ENCODE measurements around the gene GRM7. TPM values are rescaled to one million over a fixed set of nuclear protein-coding genes. Genes with fewer than 3 reads are reported as not detected.

GRM7 gene
- total RNA-seq, 1 donor from 2014 or later, result 0.34 TPM

DNA sequence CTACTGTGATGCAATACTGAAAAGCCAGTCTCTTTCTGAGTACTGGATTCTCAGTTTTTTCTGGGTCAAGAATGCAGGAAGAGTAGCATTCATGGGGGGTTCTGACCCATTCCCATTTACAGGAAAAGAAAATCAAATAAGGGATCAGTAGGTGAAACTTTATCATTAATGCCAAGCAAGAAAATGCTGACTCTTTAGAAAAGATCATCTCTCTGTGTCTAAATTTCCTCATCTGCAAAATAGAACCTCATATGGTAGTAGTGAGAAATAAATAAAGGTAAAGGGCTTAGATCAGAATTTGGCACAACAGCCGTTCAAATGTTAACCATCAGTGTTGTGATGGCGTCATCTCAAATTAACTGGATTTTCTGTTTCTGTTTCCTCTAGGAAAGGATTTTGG, 833.1 kb downstream of the GRM7 start:
- TF ChIP-seq, protein P1, sequence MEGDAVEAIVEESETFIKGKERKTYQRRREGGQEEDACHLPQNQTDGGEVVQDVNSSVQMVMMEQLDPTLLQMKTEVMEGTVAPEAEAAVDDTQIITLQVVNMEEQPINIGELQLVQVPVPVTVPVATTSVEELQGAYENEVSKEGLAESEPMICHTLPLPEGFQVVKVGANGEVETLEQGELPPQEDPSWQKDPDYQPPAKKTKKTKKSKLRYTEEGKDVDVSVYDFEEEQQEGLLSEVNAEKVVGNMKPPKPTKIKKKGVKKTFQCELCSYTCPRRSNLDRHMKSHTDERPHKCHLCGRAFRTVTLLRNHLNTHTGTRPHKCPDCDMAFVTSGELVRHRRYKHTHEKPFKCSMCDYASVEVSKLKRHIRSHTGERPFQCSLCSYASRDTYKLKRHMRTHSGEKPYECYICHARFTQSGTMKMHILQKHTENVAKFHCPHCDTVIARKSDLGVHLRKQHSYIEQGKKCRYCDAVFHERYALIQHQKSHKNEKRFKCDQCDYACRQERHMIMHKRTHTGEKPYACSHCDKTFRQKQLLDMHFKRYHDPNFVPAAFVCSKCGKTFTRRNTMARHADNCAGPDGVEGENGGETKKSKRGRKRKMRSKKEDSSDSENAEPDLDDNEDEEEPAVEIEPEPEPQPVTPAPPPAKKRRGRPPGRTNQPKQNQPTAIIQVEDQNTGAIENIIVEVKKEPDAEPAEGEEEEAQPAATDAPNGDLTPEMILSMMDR (IDR thresholded peaks at IDR 0.05; ENCODE audit: unreplicated experiment), result no peak
- no peaks in the 10 kb centered on the region for H3K36me3 Mint-ChIP-seq (ENCODE audit: insufficient read depth)
- H3K4me1 Mint-ChIP-seq (ENCODE audit: low read depth), result peaks cover 11% of the 10 kb centered on the region
- H3K27ac Mint-ChIP-seq, result no peak overlapping the region
- H3K9me3 Mint-ChIP-seq (ENCODE audit: low read depth), result no peaks in the 10 kb centered on the region
- no peak overlapping the region for H3K4me3 Mint-ChIP-seq (ENCODE audit: low read depth)
- no peak for DNase-seq (ENCODE audit: low spot score, unreplicated experiment)
- no peaks in the 10 kb centered on the region for H3K27me3 Mint-ChIP-seq

DNA sequence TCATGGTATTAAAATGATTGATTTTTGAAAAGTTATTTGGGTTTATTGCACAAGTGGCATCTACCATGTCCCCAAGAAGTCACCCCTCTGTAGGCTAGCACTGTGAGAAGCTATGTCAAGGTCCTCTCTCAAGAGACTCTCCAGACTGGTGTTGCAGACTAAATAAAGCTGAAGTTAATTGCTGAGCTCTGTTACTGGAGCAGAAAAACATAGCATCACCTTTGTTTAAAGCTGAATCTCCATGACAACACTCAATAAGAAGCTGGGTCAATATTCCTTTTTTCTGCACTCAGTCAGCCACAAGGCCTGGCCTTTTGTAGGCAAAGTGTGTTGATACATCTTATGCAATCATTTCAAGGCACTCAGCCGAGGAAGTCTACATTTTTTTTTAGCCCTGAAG, 834.1 kb downstream of the GRM7 start:
- no peaks in the 10 kb centered on the region for H3K9me3 Mint-ChIP-seq (ENCODE audit: low read depth)
- no peak overlapping the region for H3K27ac Mint-ChIP-seq
- H3K4me1 Mint-ChIP-seq (ENCODE audit: low read depth), result peaks cover 6% of the 10 kb centered on the region

DNA sequence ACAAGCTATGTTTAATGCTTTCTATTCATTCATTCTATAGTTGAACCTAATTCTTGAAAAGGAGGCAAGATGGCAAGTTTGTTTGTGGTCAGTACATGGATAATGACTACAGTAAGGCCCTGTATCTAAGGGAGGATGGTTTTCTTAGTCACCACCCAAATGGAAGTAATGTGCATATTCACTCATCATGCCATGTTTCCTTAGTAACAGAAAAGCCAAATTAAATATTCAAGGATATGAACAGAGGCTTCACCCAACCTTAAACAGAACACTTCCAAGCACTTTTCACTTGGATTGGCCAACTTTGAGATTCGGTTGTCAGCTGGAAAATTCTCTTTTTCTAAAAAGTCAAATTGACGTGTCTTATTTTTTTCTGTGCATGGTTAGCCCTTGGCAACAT, 835.4 kb downstream of the GRM7 start:
- TF ChIP-seq, protein P1 (IDR thresholded peaks at IDR 0.05; ENCODE audit: unreplicated experiment), result no peak
- Mint-ChIP-seq H3K4me1 (ENCODE audit: low read depth) (peaks cover 6% of the 10 kb centered on the region), H3K9me3 (ENCODE audit: low read depth) (no peaks in the 10 kb centered on the region), H3K27ac (no peak overlapping the region), H3K27me3 (no peaks in the 10 kb centered on the region), H3K4me3 (ENCODE audit: low read depth) (no peak overlapping the region), H3K36me3 (ENCODE audit: insufficient read depth) (no peaks in the 10 kb centered on the region)
- DNase-seq (ENCODE audit: low spot score, unreplicated experiment), result no peak

More for the DNA sequence above, 834.1 kb downstream of the GRM7 start:
- DNase-seq (ENCODE audit: low spot score, unreplicated experiment), result no peak
- Mint-ChIP-seq H3K36me3 (ENCODE audit: insufficient read depth) (no peaks in the 10 kb centered on the region), H3K27me3 (no peaks in the 10 kb centered on the region), H3K4me3 (ENCODE audit: low read depth) (no peak overlapping the region)
- TF ChIP-seq, protein P1 (IDR thresholded peaks at IDR 0.05; ENCODE audit: unreplicated experiment), result no peak

DNA sequence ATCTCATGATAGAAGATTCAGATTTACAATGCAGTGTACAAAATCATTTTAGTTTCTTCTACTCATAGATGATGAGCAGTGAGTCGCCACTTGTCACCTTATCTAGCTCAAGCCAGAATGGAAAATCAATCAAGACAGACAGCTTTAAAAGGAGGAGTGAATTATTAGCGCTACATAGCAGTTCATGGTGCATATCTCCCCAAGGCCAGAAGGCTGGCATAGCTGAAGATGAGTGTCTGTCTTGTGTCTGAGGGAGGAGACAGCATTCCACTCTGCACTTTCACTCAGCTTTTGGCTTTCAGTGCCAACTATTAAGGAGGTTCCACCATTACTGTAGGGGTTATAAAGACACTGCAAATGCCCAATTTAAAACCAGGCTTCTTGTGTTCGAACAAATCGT, 836.6 kb downstream of the GRM7 start:
- no peaks in the 10 kb centered on the region for H3K36me3 Mint-ChIP-seq (ENCODE audit: insufficient read depth)
- TF ChIP-seq, protein P1 (IDR thresholded peaks at IDR 0.05; ENCODE audit: unreplicated experiment), result no peak
- H3K9me3 Mint-ChIP-seq (ENCODE audit: low read depth), result no peaks in the 10 kb centered on the region
- peaks cover 6% of the 10 kb centered on the region for H3K4me1 Mint-ChIP-seq (ENCODE audit: low read depth)
- no peak for DNase-seq (ENCODE audit: low spot score, unreplicated experiment)
- H3K4me3 Mint-ChIP-seq (ENCODE audit: low read depth), result no peak overlapping the region
- no peaks in the 10 kb centered on the region for H3K27me3 Mint-ChIP-seq
- H3K27ac Mint-ChIP-seq, result no peak overlapping the region

DNA sequence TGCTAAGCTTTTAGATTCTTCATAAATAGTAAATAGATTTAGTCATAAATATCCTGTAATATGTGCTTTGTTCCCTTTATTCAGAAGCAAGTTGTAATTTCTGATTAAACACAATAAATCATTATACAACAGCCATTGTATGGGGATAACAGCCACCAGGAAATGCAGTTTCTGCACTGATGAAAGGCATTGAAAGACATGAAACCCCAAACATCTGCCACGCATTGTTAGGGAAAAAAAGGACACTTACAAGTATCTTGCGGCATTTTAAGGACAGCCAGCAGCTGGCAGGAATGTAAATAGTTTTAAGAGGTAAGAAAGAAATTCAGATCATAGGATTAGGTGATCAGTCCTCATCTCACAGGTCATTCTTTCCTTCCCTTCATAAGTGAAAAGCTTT, 839.6 kb downstream of the GRM7 start:
- no peak overlapping the region for H3K4me3 Mint-ChIP-seq (ENCODE audit: low read depth)
- peaks cover 3% of the 10 kb centered on the region for H3K9me3 Mint-ChIP-seq (ENCODE audit: low read depth)
- H3K27ac Mint-ChIP-seq, result no peak overlapping the region
- H3K27me3 Mint-ChIP-seq, result no peaks in the 10 kb centered on the region
- no peaks in the 10 kb centered on the region for H3K36me3 Mint-ChIP-seq (ENCODE audit: insufficient read depth)
- DNase-seq (ENCODE audit: low spot score, unreplicated experiment), result no peak
- TF ChIP-seq, protein P1 (IDR thresholded peaks at IDR 0.05; ENCODE audit: unreplicated experiment), result no peak
- no peaks in the 10 kb centered on the region for H3K4me1 Mint-ChIP-seq (ENCODE audit: low read depth)

Measured in progenitor cell of endocrine pancreas (in vitro differentiated cells).